Gastroesophageal sphincter (tissue), 4 donors: ENCODE measurements around the gene NAA60. TPM values are rescaled to one million over a fixed set of nuclear protein-coding genes. Genes with fewer than 3 reads are reported as not detected.
A peak's percentile ranks its signal among the peaks of the same experiment; 100 is the strongest.

ENCODE experiments used
- ATAC-seq: fragments of 150-250 bp; one replicate; pipeline ENCODE4 v1.9.1; 2016; ENCODE audit warnings: mild to moderate bottlenecking, moderate library complexity
- H3K27ac ChIP-seq, 4 donors: fragments of 200-600 bp; sonication (generic) in 3 of 4; 1 replicate in 3 of 4; 2 replicates in 1 of 4; pipeline ENCODE4 v1.5.1; 2016 to 2019
- H3K27me3 ChIP-seq: fragments of 200-600 bp; sonication (generic); one replicate; pipeline ENCODE4 v1.5.1; 2019
- H3K36me3 ChIP-seq, 2 donors: fragments of 200-600 bp; sonication (generic); one replicate each; pipeline ENCODE4 v1.5.1; 2019; ENCODE audit warnings: control low read depth in 1 of 2
- H3K4me1 ChIP-seq, 3 donors: fragments of 200-600 bp; sonication (generic); 1 replicate in 2 of 3; 2 replicates in 1 of 3; pipeline ENCODE4 v1.5.1; 2016 to 2019; ENCODE audit warnings: control low read depth in 2 of 3
- H3K4me3 ChIP-seq, 2 donors: fragments of 200-600 bp; sonication (generic); one replicate each; pipeline ENCODE4 v1.5.1; 2019; ENCODE audit warnings: mild to moderate bottlenecking in 1 of 2, moderate library complexity in 1 of 2
- H3K9me3 ChIP-seq, 3 donors: fragments of 200-600 bp; sonication (generic); one replicate each; pipeline ENCODE4 v1.5.1; 2017 to 2019; ENCODE audit warnings: control low read depth in 2 of 3
- EP300 ChIP-seq: sonication (generic); formaldehyde crosslinking; IDR thresholded peaks from one replicate; pipeline ENCODE4 v1.6.1; 2017; ENCODE audit warnings: antibody characterized with exemption, mild to moderate bottlenecking
- POLR2A ChIP-seq, 2 donors: fragments of 450-650 bp; IDR thresholded peaks; one replicate each; pipeline ENCODE4 v1.6.1; 2017; ENCODE audit warnings: antibody characterized with exemption in 2 of 2, mild to moderate bottlenecking in 2 of 2, moderate library complexity in 1 of 2
- POLR2AphosphoS5 ChIP-seq: sonication (generic); formaldehyde crosslinking; IDR thresholded peaks from one replicate; pipeline ENCODE4 v1.6.1; 2017; ENCODE audit warnings: antibody characterized with exemption
- WGBS, 2 donors: methylation state at CpG; one replicate each; pipeline ENCODE4 v1.1.5; 2018; ENCODE audit warnings: low coverage in 1 of 2; 5-methylcytosine and 5-hydroxymethylcytosine counted together
- total RNA-seq, 4 donors: library from RNA; depleted of rRNA; stranded (reverse); fragments of >200 nt; gene quantifications; one replicate each; pipeline ENCODE4 v1.1.0, GENCODE V29; 2016
- TF ChIP-seq, protein P1 (sequence below), 4 experiments: fragments of 200-600 bp in 2 of 4; fragments of 450-650 bp in 2 of 4; sonication (generic) in 1 of 4; IDR thresholded peaks; one replicate each; pipeline ENCODE4 v1.5.1; 2017 to 2019; ENCODE audit warnings: antibody characterized with exemption in 4 of 4, mild to moderate bottlenecking in 2 of 4, moderate library complexity in 2 of 4

Gene NAA60
- total RNA-seq, 4 donors from 2014 or later = 18.6 to 35.1 (median 28.5) TPM

DNA sequence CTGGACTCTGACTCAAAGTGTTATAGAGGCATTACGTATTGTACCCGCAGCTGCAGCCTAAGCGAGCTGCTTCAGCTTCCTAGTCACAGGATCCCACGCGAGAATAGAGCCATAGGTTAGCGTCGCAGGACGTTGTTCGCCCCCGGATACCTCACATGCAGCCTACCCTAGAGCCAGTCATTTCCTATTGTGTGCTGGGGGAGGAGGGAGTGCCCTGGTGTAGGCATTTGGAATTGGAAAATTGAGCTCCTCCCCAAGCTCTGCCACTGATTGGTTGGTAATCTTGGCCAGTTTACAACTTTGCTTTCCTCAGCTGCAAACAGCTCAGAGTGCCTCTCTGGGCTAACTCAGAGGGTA, 530 bp downstream of the NAA60 start:
- no peaks in the 10 kb centered on the region for H3K27me3 ChIP-seq
- peaks cover 0 to 21% (median 0%) of the 10 kb centered on the region in 3 donors for H3K4me1 ChIP-seq
- H3K27ac ChIP-seq = peak overlapping the region; percentile 44 to 80 (median 76)
- peak overlapping the region; percentile 54 to 62 for H3K4me3 ChIP-seq
- peak; percentile 51 for ATAC-seq
- H3K9me3 ChIP-seq = peaks cover 0 to 31% (median 0%) of the 10 kb centered on the region in 3 donors
- TF ChIP-seq POLR2AphosphoS5 = no peak
- TF ChIP-seq POLR2A (IDR thresholded peaks at IDR 0.05) = no peak
- TF ChIP-seq EP300 = no peak
- TF ChIP-seq, protein P1, sequence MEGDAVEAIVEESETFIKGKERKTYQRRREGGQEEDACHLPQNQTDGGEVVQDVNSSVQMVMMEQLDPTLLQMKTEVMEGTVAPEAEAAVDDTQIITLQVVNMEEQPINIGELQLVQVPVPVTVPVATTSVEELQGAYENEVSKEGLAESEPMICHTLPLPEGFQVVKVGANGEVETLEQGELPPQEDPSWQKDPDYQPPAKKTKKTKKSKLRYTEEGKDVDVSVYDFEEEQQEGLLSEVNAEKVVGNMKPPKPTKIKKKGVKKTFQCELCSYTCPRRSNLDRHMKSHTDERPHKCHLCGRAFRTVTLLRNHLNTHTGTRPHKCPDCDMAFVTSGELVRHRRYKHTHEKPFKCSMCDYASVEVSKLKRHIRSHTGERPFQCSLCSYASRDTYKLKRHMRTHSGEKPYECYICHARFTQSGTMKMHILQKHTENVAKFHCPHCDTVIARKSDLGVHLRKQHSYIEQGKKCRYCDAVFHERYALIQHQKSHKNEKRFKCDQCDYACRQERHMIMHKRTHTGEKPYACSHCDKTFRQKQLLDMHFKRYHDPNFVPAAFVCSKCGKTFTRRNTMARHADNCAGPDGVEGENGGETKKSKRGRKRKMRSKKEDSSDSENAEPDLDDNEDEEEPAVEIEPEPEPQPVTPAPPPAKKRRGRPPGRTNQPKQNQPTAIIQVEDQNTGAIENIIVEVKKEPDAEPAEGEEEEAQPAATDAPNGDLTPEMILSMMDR (IDR thresholded peaks at IDR 0.05) = no peak
- WGBS, 2 donors = no CpG with 5 or more reads among the region's 10 CpGs
- peaks cover 0 to 32% of the 10 kb centered on the region in 2 donors for H3K36me3 ChIP-seq

DNA sequence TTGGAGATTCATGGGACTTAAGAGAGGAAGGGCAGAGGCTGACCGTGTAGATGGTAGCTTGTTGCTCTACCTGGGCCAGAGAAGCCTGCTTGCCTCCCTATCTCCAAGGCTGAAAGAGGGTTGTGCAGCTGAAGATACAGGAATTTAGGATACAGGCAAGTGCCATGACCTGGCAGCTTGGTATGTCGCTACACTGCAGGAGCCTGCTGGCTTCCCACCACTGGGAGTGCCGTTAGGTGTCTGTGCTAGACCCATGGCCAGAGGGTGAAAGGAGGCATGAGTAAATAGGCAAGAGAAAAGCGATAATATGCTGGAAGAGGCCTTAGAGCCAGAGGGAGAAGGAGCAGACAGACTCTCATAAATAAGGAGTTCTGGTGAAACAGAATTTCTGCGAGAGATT, 10.6 kb downstream of the NAA60 start:
- H3K4me3 ChIP-seq = no peak overlapping the region
- H3K36me3 ChIP-seq = peaks cover 0 to 20% of the 10 kb centered on the region in 2 donors
- no peaks in the 10 kb centered on the region for H3K27me3 ChIP-seq
- no peak overlapping the region for H3K27ac ChIP-seq
- H3K9me3 ChIP-seq = no peaks in the 10 kb centered on the region
- peaks cover 0 to 24% (median 8%) of the 10 kb centered on the region in 3 donors for H3K4me1 ChIP-seq
- TF ChIP-seq, protein P1 (IDR thresholded peaks at IDR 0.05) = no peak
- TF ChIP-seq POLR2A (IDR thresholded peaks at IDR 0.05) = no peak
- TF ChIP-seq EP300 = no peak
- TF ChIP-seq POLR2AphosphoS5 = no peak
- ATAC-seq = no peak
- 76 to 93% methylated on average over 3 to 4 of the region's 5 CpGs for WGBS, 2 donors

DNA sequence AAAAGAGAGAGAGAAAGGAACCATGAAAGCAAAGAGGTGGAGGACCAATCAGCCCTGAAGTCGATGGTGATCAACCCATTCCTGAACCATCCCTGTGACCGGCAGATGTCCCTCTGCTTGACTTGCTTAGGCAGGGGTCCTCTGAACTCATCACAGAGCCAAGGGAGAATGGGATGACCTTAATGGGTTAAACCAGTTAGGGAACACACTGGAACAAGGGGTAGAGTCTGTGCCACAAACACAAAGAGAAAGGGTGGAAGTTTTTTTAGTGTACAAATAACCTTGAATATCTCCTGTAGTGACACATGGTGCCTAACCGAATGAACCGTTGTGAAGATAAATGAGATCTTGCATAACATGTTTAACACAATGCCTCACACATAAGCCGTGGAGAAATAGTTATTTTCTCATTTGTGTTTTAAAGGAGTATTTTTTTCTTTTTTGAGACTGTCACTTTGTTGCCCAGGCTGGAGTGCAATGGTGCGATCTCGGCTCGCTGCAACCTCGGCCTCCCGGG, 11.2 kb downstream of the NAA60 start:
- TF ChIP-seq, protein P1 (IDR thresholded peaks at IDR 0.05) = no peak
- TF ChIP-seq POLR2AphosphoS5 (no peak), EP300 (no peak), POLR2A (IDR thresholded peaks at IDR 0.05) (no peak)
- no peak overlapping the region for H3K27ac ChIP-seq
- H3K4me3 ChIP-seq = no peak overlapping the region
- H3K9me3 ChIP-seq = no peaks in the 10 kb centered on the region
- ATAC-seq = no peak
- H3K4me1 ChIP-seq = peaks cover 0 to 30% (median 14%) of the 10 kb centered on the region in 3 donors
- no peaks in the 10 kb centered on the region for H3K27me3 ChIP-seq
- H3K36me3 ChIP-seq = peaks cover 0 to 14% of the 10 kb centered on the region in 2 donors
- 47 to 79% methylated on average over 5 to 10 of the region's 10 CpGs for WGBS, 2 donors

DNA sequence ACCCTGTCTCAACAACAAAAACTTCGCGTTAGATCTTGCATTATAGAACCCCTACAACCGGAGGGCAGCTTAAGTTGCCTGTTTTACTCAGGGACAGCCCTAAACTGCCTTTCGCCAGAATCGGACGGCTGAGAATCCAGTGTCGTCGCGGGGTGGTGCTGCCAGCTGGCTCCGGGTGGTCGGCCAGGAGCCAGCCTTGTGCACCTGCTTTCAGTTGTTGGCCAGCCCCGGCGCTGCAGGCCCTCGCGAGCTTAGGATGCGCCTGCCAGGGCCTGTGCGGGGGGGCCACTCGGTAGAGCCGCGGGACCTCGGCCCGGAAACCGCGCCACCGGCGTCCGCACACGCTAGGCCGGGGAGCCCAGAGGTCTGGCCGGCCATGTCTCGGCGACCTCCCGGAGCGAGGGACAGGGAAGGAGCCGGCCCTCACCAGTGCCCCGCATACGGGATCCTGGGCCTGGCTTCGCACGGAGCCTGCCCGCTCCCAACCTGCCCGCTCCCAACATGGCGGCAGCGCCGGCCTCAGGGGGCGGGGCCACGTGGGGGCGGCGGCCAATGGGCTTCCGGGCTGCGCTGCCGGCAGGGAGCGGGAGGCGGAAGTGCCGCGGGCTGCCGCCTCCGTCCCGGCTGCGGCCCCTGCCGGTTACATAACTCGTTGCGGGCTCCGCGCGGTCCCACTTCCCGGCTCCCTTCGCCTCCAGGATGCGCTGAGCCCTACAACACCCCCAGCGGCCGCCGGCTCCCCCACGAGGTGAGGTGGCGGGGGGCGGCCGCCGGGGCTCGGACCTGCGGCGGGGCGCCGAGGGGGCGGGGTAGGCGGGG, 14.2 kb downstream of the NAA60 start:
- peak; percentile 96 for ATAC-seq
- TF ChIP-seq EP300 (no peak), POLR2AphosphoS5 (peak; percentile 79), POLR2A (IDR thresholded peaks at IDR 0.05) (peak; percentile 62 to 69)
- TF ChIP-seq, protein P1 (IDR thresholded peaks at IDR 0.05) = peak in 3 of 4 experiments; percentile 64 to 74 (median 66)
- Histone ChIP-seq H3K9me3 (no peaks in the 10 kb centered on the region), H3K27me3 (no peaks in the 10 kb centered on the region), H3K36me3 (no peaks in the 10 kb centered on the region), H3K4me3 (peak overlapping the region; percentile 81 to 90), H3K4me1 (peaks cover 2 to 60% (median 27%) of the 10 kb centered on the region in 3 donors), H3K27ac (peak overlapping the region; percentile 84 to 97 (median 97))
- WGBS, 2 donors = 0 to 37% methylated on average over 2 to 8 of the region's 83 CpGs
